Activated CD4-positive, alpha-beta T cell treated with anti-CD3 and anti-CD28 coated beads, Interleukin-2, amount 10 ng/mL, durations not matched to agents 7 days and 5 days (primary cell): ENCODE data around the gene CASZ1. TPM values are rescaled to one million over a fixed set of nuclear protein-coding genes. Genes with fewer than 3 reads are reported as not detected.

Source experiments
- CTCF ChIA-PET: fragments of 350-600 bp; sonication (Branson Sonifier 250); formaldehyde crosslinking; loops from one replicate; lab custom pipeline; 2021; ENCODE audit warnings: antibody characterized with exemption; lab: Charles Lee
- POLR2A ChIA-PET: fragments of 350-600 bp; sonication (Branson Sonifier 250); formaldehyde crosslinking; loops from one replicate; lab custom pipeline; 2021; ENCODE audit warnings: antibody characterized with exemption; lab: Charles Lee
- DNase-seq: peaks from one replicate; pipeline ENCODE4 v3.0.0-alpha.2; 2020
- H3K27ac Mint-ChIP-seq: one replicate; pipeline ENCODE4 v1.8.0; 2021; ENCODE audit warnings: mild to moderate bottlenecking, moderate library complexity, mixed read lengths
- H3K27me3 Mint-ChIP-seq: one replicate; pipeline ENCODE4 v1.8.0; 2021; ENCODE audit warnings: mixed read lengths
- H3K36me3 Mint-ChIP-seq: one replicate; pipeline ENCODE4 v1.8.0; 2021; ENCODE audit warnings: low read depth, mixed read lengths
- H3K4me1 Mint-ChIP-seq: one replicate; pipeline ENCODE4 v1.8.0; 2021; ENCODE audit warnings: mixed read lengths
- H3K4me3 Mint-ChIP-seq: one replicate; pipeline ENCODE4 v1.8.0; 2021; ENCODE audit warnings: mild to moderate bottlenecking, moderate library complexity, mixed read lengths
- H3K9me3 Mint-ChIP-seq: one replicate; pipeline ENCODE4 v1.8.0; 2021; ENCODE audit warnings: mixed read lengths
- total RNA-seq, 2 experiments: library from RNA; stranded (reverse); gene quantifications; one replicate each; pipeline ENCODE4 v1.2.3, GENCODE V29; 2021

CASZ1 gene
- total RNA-seq, 2 experiments from 2014 or later: 7.6 to 9.8 TPM

- H3K4me3 Mint-ChIP-seq: no peak overlapping the region
- no peaks in the 10 kb centered on the region for H3K4me1 Mint-ChIP-seq
- CTCF ChIA-PET: interaction anchor here (1.6 kb wide), 1 partner anchor 26 kb away, joined by 3 read pairs; no protein-coding TSS in a partner anchor
- DNase-seq: no peak
- H3K9me3 Mint-ChIP-seq: no peaks in the 10 kb centered on the region
- H3K36me3 Mint-ChIP-seq: no peaks in the 10 kb centered on the region
- POLR2A ChIA-PET: no interaction called here
- H3K27ac Mint-ChIP-seq: no peak overlapping the region
- no peaks in the 10 kb centered on the region for H3K27me3 Mint-ChIP-seq
These were observed 172.7 kb downstream of the CASZ1 start for GRCh38 chr1:10623686-10624145.

- H3K27me3 Mint-ChIP-seq: no peaks in the 10 kb centered on the region
- DNase-seq: no peak
- ChIA-PET POLR2A (no interaction called here), CTCF (interaction anchor here (1.6 kb wide), 1 partner anchor 25 kb away, joined by 3 read pairs; no protein-coding TSS in a partner anchor)
- no peaks in the 10 kb centered on the region for H3K4me1 Mint-ChIP-seq
- no peak overlapping the region for H3K4me3 Mint-ChIP-seq
- H3K9me3 Mint-ChIP-seq: no peaks in the 10 kb centered on the region
- no peaks in the 10 kb centered on the region for H3K36me3 Mint-ChIP-seq
- no peak overlapping the region for H3K27ac Mint-ChIP-seq
These were observed 173.3 kb downstream of the CASZ1 start for GRCh38 chr1:10622910-10623685.

GRCh38 chr1:10621906-10622305 is 174.5 kb downstream of the CASZ1 start:
- Mint-ChIP-seq H3K4me3 (no peak overlapping the region), H3K27me3 (no peaks in the 10 kb centered on the region), H3K27ac (no peak overlapping the region), H3K36me3 (no peaks in the 10 kb centered on the region), H3K9me3 (no peaks in the 10 kb centered on the region), H3K4me1 (no peaks in the 10 kb centered on the region)
- POLR2A ChIA-PET: no interaction called here
- CTCF ChIA-PET: no interaction called here
- no peak for DNase-seq

GRCh38 chr1:10620776-10621175 is 175.7 kb downstream of the CASZ1 start:
- ChIA-PET POLR2A (no interaction called here), CTCF (interaction anchor here (1.2 kb wide), 1 partner anchor 109 kb away, joined by 4 read pairs; no protein-coding TSS in a partner anchor)
- Mint-ChIP-seq H3K36me3 (no peaks in the 10 kb centered on the region), H3K4me3 (no peak overlapping the region), H3K4me1 (no peaks in the 10 kb centered on the region), H3K27me3 (no peaks in the 10 kb centered on the region), H3K27ac (no peak overlapping the region), H3K9me3 (no peaks in the 10 kb centered on the region)
- DNase-seq: no peak

- ChIA-PET POLR2A (no interaction called here), CTCF (no interaction called here)
- no peaks in the 10 kb centered on the region for H3K4me1 Mint-ChIP-seq
- no peak overlapping the region for H3K27ac Mint-ChIP-seq
- no peak overlapping the region for H3K4me3 Mint-ChIP-seq
- no peaks in the 10 kb centered on the region for H3K36me3 Mint-ChIP-seq
- H3K9me3 Mint-ChIP-seq: no peaks in the 10 kb centered on the region
- no peaks in the 10 kb centered on the region for H3K27me3 Mint-ChIP-seq
- DNase-seq: no peak
These were observed 178.2 kb downstream of the CASZ1 start for GRCh38 chr1:10617931-10618885.

GRCh38 chr1:10617318-10617717 is 179.1 kb downstream of the CASZ1 start:
- ChIA-PET POLR2A (no interaction called here), CTCF (interaction anchor here (0.6 kb wide), 1 partner anchor 69 kb away, joined by 3 read pairs; no protein-coding TSS in a partner anchor)
- H3K4me1 Mint-ChIP-seq: no peaks in the 10 kb centered on the region
- H3K27me3 Mint-ChIP-seq: no peaks in the 10 kb centered on the region
- no peak overlapping the region for H3K27ac Mint-ChIP-seq
- H3K9me3 Mint-ChIP-seq: no peaks in the 10 kb centered on the region
- DNase-seq: no peak
- no peak overlapping the region for H3K4me3 Mint-ChIP-seq
- H3K36me3 Mint-ChIP-seq: no peaks in the 10 kb centered on the region

- ChIA-PET POLR2A (no interaction called here), CTCF (interaction anchor here (0.6 kb wide), 1 partner anchor 69 kb away, joined by 3 read pairs; no protein-coding TSS in a partner anchor)
- DNase-seq: no peak
- Mint-ChIP-seq H3K9me3 (no peaks in the 10 kb centered on the region), H3K4me3 (no peak overlapping the region), H3K36me3 (no peaks in the 10 kb centered on the region), H3K27ac (no peak overlapping the region), H3K27me3 (no peaks in the 10 kb centered on the region), H3K4me1 (no peaks in the 10 kb centered on the region)
These were observed 179.8 kb downstream of the CASZ1 start for GRCh38 chr1:10616696-10617095.

GRCh38 chr1:10615932-10616671 is 180.3 kb downstream of the CASZ1 start:
- no peaks in the 10 kb centered on the region for H3K36me3 Mint-ChIP-seq
- H3K4me3 Mint-ChIP-seq: no peak overlapping the region
- H3K27ac Mint-ChIP-seq: no peak overlapping the region
- ChIA-PET CTCF (no interaction called here), POLR2A (no interaction called here)
- no peak for DNase-seq
- no peaks in the 10 kb centered on the region for H3K9me3 Mint-ChIP-seq
- no peaks in the 10 kb centered on the region for H3K4me1 Mint-ChIP-seq
- no peaks in the 10 kb centered on the region for H3K27me3 Mint-ChIP-seq

- H3K9me3 Mint-ChIP-seq: no peaks in the 10 kb centered on the region
- H3K36me3 Mint-ChIP-seq: no peaks in the 10 kb centered on the region
- CTCF ChIA-PET: interaction anchor here (0.6 kb wide), 1 partner anchor 129 kb away, joined by 4 read pairs; no protein-coding TSS in a partner anchor
- no peak overlapping the region for H3K4me3 Mint-ChIP-seq
- no peak overlapping the region for H3K27ac Mint-ChIP-seq
- H3K27me3 Mint-ChIP-seq: no peaks in the 10 kb centered on the region
- DNase-seq: no peak
- H3K4me1 Mint-ChIP-seq: no peaks in the 10 kb centered on the region
- POLR2A ChIA-PET: no interaction called here
These were observed 181.1 kb downstream of the CASZ1 start for GRCh38 chr1:10615332-10615731.

GRCh38 chr1:10614377-10615225 is 181.8 kb downstream of the CASZ1 start:
- no peak for DNase-seq
- no peaks in the 10 kb centered on the region for H3K36me3 Mint-ChIP-seq
- no peak overlapping the region for H3K27ac Mint-ChIP-seq
- H3K9me3 Mint-ChIP-seq: no peaks in the 10 kb centered on the region
- no peak overlapping the region for H3K4me3 Mint-ChIP-seq
- CTCF ChIA-PET: interaction anchor here (0.6 kb wide), 1 partner anchor 129 kb away, joined by 4 read pairs; no protein-coding TSS in a partner anchor
- H3K27me3 Mint-ChIP-seq: no peaks in the 10 kb centered on the region
- no peaks in the 10 kb centered on the region for H3K4me1 Mint-ChIP-seq
- POLR2A ChIA-PET: no interaction called here

- H3K4me3 Mint-ChIP-seq: no peak overlapping the region
- H3K36me3 Mint-ChIP-seq: no peaks in the 10 kb centered on the region
- H3K27me3 Mint-ChIP-seq: no peaks in the 10 kb centered on the region
- ChIA-PET POLR2A (no interaction called here), CTCF (no interaction called here)
- no peaks in the 10 kb centered on the region for H3K4me1 Mint-ChIP-seq
- no peaks in the 10 kb centered on the region for H3K9me3 Mint-ChIP-seq
- no peak overlapping the region for H3K27ac Mint-ChIP-seq
- DNase-seq: no peak
These were observed 182.6 kb downstream of the CASZ1 start for GRCh38 chr1:10613861-10614260.
